ENCODE measurements around the gene FOXB2.
"Not testable (repeated sequence)": the region's sequence is repeated elsewhere in the genome, so short reads cannot be mapped to it uniquely, and the experiment has no call there.

The FOXB2 gene

DNA sequence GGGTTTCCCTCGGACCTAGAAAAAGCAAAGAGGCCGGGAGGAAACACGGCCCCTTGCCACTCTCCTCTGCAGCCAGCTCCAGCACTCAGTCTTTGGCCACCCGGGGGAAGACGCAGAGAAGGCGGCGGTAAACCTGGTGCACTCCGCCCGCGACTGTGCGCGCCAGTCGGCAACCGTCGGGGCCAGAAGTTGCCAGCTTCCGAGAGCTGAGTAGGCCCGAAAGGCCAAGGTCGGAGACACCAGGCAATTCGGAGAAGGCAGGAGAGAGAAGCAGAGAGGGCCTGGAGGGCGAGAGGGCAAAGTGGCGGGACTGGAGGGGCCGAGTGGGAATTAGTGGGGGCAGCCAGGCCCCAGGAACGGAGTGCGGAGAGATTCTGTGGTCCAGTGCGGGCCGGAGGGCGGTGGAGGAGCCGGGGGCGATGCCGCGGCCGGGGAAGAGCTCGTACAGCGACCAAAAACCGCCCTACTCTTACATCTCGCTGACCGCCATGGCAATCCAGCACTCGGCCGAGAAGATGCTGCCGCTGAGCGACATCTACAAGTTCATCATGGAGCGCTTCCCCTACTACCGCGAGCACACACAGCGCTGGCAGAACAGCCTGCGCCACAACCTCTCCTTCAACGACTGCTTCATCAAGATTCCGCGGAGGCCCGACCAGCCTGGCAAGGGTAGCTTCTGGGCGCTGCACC lies at the start of gene FOXB2:
Gene FOXB2 (plus strand): TSS at position 420 of the 690 bp plus-strand sequence. CDS start 0 bp downstream, at position 420.
- Histone ChIP-seq H3K36me3 (replicated peaks) (no peaks in the 10 kb centered on the region), H3K27ac (no peak within 1 kb of the TSS), H3K27me3 (replicated peaks) (peaks cover 97% of the 10 kb centered on the region), H3K4me3 (ENCODE audit: low read depth, low read length) (no peak within 1 kb of the TSS)
- no peak for DNase-seq
- TF ChIP-seq, protein P1, sequence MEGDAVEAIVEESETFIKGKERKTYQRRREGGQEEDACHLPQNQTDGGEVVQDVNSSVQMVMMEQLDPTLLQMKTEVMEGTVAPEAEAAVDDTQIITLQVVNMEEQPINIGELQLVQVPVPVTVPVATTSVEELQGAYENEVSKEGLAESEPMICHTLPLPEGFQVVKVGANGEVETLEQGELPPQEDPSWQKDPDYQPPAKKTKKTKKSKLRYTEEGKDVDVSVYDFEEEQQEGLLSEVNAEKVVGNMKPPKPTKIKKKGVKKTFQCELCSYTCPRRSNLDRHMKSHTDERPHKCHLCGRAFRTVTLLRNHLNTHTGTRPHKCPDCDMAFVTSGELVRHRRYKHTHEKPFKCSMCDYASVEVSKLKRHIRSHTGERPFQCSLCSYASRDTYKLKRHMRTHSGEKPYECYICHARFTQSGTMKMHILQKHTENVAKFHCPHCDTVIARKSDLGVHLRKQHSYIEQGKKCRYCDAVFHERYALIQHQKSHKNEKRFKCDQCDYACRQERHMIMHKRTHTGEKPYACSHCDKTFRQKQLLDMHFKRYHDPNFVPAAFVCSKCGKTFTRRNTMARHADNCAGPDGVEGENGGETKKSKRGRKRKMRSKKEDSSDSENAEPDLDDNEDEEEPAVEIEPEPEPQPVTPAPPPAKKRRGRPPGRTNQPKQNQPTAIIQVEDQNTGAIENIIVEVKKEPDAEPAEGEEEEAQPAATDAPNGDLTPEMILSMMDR (IDR thresholded peaks at IDR 0.05; ENCODE audit: low read depth, low read length, missing control alignments), result no peak
- in situ Hi-C loops (cut with HindIII; ENCODE audit: low pct_ligation_motif_present, low sequenced_read_pairs), result no loop called here

DNA sequence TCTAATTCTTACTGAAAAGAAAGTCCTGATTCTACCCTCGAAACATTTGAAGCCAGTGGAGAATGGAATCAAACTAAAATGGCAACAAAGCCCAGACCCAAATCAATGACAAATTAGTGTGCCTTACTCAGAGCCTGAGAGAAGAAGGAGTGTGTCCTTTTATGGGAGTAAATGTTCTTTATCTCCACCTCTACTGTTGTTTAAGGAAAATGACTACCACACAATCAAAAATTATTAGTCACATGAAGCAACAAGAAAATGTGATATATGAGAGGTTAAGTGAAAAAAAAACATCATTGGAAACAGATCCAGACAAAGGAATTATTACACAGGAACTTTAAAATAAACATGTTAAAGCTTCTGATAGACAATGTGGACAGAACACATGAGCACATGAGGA lies 49.7 kb upstream of the FOXB2 start:
- TF ChIP-seq, protein P1 (IDR thresholded peaks at IDR 0.05; ENCODE audit: low read depth, low read length, missing control alignments), result no peak
- DNase-seq, result no peak
- no peaks in the 10 kb centered on the region for H3K36me3 ChIP-seq (replicated peaks)
- no peak overlapping the region for H3K27ac ChIP-seq
- no peak overlapping the region for H3K4me3 ChIP-seq (ENCODE audit: low read depth, low read length)
- in situ Hi-C loops (cut with HindIII; ENCODE audit: low pct_ligation_motif_present, low sequenced_read_pairs), result no loop called here
- no peaks in the 10 kb centered on the region for H3K27me3 ChIP-seq (replicated peaks)

- not testable (repeated sequence) for H3K4me3 ChIP-seq (ENCODE audit: low read depth, low read length); H3K27ac ChIP-seq; H3K27me3 ChIP-seq (replicated peaks); H3K36me3 ChIP-seq (replicated peaks); DNase-seq
- in situ Hi-C loops (cut with HindIII; ENCODE audit: low pct_ligation_motif_present, low sequenced_read_pairs), result loop anchor here (25.0 kb wide), 1 partner anchor 192 kb away; no protein-coding TSS in a partner anchor
Observed at GRCh38 chr9:76978831-76979230, 40.6 kb upstream of the FOXB2 start.

DNA sequence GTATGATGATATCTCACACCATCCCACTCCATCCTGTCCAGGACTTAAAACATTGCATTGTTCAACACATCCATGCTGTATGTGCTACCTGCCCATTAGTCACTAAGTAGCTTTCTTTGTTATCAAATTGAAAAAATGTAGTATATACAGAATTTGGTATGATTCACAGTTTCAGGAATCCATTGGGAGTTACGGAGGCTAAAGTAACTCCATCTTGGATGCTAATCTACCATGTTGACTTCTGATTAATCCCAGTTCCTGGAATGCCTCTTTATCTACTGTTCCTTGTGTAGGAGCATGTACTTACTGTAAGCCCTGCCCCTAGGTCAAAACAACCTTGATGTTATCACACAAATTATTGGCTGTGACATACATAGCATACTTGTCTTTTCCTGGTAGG lies 38.9 kb upstream of the FOXB2 start:
- Histone ChIP-seq H3K27ac (no peak overlapping the region), H3K36me3 (replicated peaks) (no peaks in the 10 kb centered on the region), H3K27me3 (replicated peaks) (no peaks in the 10 kb centered on the region), H3K4me3 (ENCODE audit: low read depth, low read length) (no peak overlapping the region)
- in situ Hi-C loops (cut with HindIII; ENCODE audit: low pct_ligation_motif_present, low sequenced_read_pairs), result loop anchor here (25.0 kb wide), 1 partner anchor 193 kb away; no protein-coding TSS in a partner anchor
- no peak for DNase-seq
- TF ChIP-seq, protein P1 (IDR thresholded peaks at IDR 0.05; ENCODE audit: low read depth, low read length, missing control alignments), result no peak

GRCh38 chr9:76984486-76984885 lies 35.0 kb upstream of the FOXB2 start:
- no peaks in the 10 kb centered on the region for H3K27me3 ChIP-seq (replicated peaks)
- no peak overlapping the region for H3K4me3 ChIP-seq (ENCODE audit: low read depth, low read length)
- no peak overlapping the region for H3K27ac ChIP-seq
- TF ChIP-seq, protein P1 (IDR thresholded peaks at IDR 0.05; ENCODE audit: low read depth, low read length, missing control alignments), result no peak
- no peaks in the 10 kb centered on the region for H3K36me3 ChIP-seq (replicated peaks)
- no peak for DNase-seq
- in situ Hi-C loops (cut with HindIII; ENCODE audit: low pct_ligation_motif_present, low sequenced_read_pairs), result loop anchor here (25.0 kb wide), 1 partner anchor 197 kb away; no protein-coding TSS in a partner anchor

- no peak overlapping the region for H3K27ac ChIP-seq
- no peaks in the 10 kb centered on the region for H3K36me3 ChIP-seq (replicated peaks)
- H3K4me3 ChIP-seq (ENCODE audit: low read depth, low read length), result no peak overlapping the region
- H3K27me3 ChIP-seq (replicated peaks), result no peaks in the 10 kb centered on the region
- TF ChIP-seq, protein P1 (IDR thresholded peaks at IDR 0.05; ENCODE audit: low read depth, low read length, missing control alignments), result no peak
- in situ Hi-C loops (cut with HindIII; ENCODE audit: low pct_ligation_motif_present, low sequenced_read_pairs), result loop anchor here (25.0 kb wide), 1 partner anchor 198 kb away; no protein-coding TSS in a partner anchor
- DNase-seq, result no peak
Observed at GRCh38 chr9:76985581-76985980, 33.9 kb upstream of the FOXB2 start.

All from brain microvascular endothelial cell (primary cell).